Neutrophil (primary cell): Measurements from ENCODE around the gene DGLUCY.

Experiments used
- H3K27ac ChIP-seq: fragments of 200-600 bp; sonication (generic); 2 replicates; pipeline ENCODE4 v1.5.1; 2016; ENCODE audit warnings: mild to moderate bottlenecking, moderate library complexity
- H3K27me3 ChIP-seq: fragments of 200-600 bp; sonication (generic); 2 replicates; pipeline ENCODE4 v1.6.0; 2016; ENCODE audit warnings: mild to moderate bottlenecking
- H3K36me3 ChIP-seq: fragments of 200-600 bp; sonication (generic); 2 replicates; pipeline ENCODE4 v1.5.1; 2017
- H3K4me1 ChIP-seq, 2 experiments: fragments of 200-600 bp in 1 of 2; sonication (generic) in 1 of 2; 1 replicate in 1 of 2; 2 replicates in 1 of 2; pipeline versions ENCODE4 v1.5.1 to v1.6.1; 2013 to 2016; ENCODE audit warnings: low read depth in 1 of 2, low read length in 1 of 2, mild to moderate bottlenecking in 1 of 2, moderate library complexity in 1 of 2; ENCODE audit not compliant: control insufficient read depth in 1 of 2, insufficient read depth in 1 of 2
- H3K4me3 ChIP-seq, 2 experiments: fragments of 200-600 bp in 1 of 2; sonication (generic) in 1 of 2; 1 replicate in 1 of 2; 2 replicates in 1 of 2; pipeline ENCODE4 v1.5.1; 2013 to 2016; ENCODE audit warnings: low read depth in 1 of 2, low read length in 1 of 2, mild to moderate bottlenecking in 1 of 2, moderate library complexity in 1 of 2
- H3K9me3 ChIP-seq: fragments of 200-600 bp; sonication (generic); 2 replicates; pipeline ENCODE4 v1.5.1; 2016
- CTCF ChIP-seq: fragments of 200-600 bp; sonication (generic); IDR thresholded peaks from 2 replicates; pipeline ENCODE4 v1.5.1; 2016; ENCODE audit warnings: antibody characterized with exemption

The DGLUCY gene

GRCh38 chr14:91113829-91114078 is at the start of gene DGLUCY:
Gene DGLUCY, plus strand, starts transcription at chr14:91114073. Its CDS starts 46,222 bp downstream, at chr14:91160295.
- H3K27ac ChIP-seq, result peak within 1 kb of the TSS; percentile 98
- H3K27me3 ChIP-seq, result no peaks in the 10 kb centered on the region
- peaks cover 71 to 72% of the 10 kb centered on the region in 2 experiments for H3K4me1 ChIP-seq
- TF ChIP-seq CTCF, result no peak
- no peaks in the 10 kb centered on the region for H3K9me3 ChIP-seq
- H3K36me3 ChIP-seq, result no peaks in the 10 kb centered on the region
- H3K4me3 ChIP-seq, result peak within 1 kb of the TSS; percentile 73 to 76

- Histone ChIP-seq H3K27ac (no peak overlapping the region), H3K9me3 (no peaks in the 10 kb centered on the region), H3K36me3 (no peaks in the 10 kb centered on the region), H3K4me3 (no peak overlapping the region), H3K4me1 (peaks cover 39 to 52% of the 10 kb centered on the region in 2 experiments), H3K27me3 (no peaks in the 10 kb centered on the region)
- TF ChIP-seq CTCF, result no peak
These were observed 48.6 kb upstream of the DGLUCY start for GRCh38 chr14:91065266-91065665.

- no peaks in the 10 kb centered on the region for H3K27me3 ChIP-seq
- peaks cover 33 to 41% of the 10 kb centered on the region in 2 experiments for H3K4me1 ChIP-seq
- H3K9me3 ChIP-seq, result no peaks in the 10 kb centered on the region
- no peaks in the 10 kb centered on the region for H3K36me3 ChIP-seq
- no peak for TF ChIP-seq CTCF
- peak overlapping the region; percentile 45 for H3K27ac ChIP-seq
- no peak overlapping the region for H3K4me3 ChIP-seq
These were observed 46.7 kb upstream of the DGLUCY start for GRCh38 chr14:91067186-91067585.

GRCh38 chr14:91068642-91069041 is 45.2 kb upstream of the DGLUCY start:
- no peak overlapping the region for H3K27ac ChIP-seq
- no peaks in the 10 kb centered on the region for H3K27me3 ChIP-seq
- H3K9me3 ChIP-seq, result no peaks in the 10 kb centered on the region
- TF ChIP-seq CTCF, result no peak
- peaks cover 22 to 28% of the 10 kb centered on the region in 2 experiments for H3K4me1 ChIP-seq
- H3K36me3 ChIP-seq, result no peaks in the 10 kb centered on the region
- H3K4me3 ChIP-seq, result no peak overlapping the region

GRCh38 chr14:91070572-91070971 is 43.3 kb upstream of the DGLUCY start:
- H3K9me3 ChIP-seq, result no peaks in the 10 kb centered on the region
- H3K27ac ChIP-seq, result no peak overlapping the region
- peaks cover 29 to 37% of the 10 kb centered on the region in 2 experiments for H3K4me1 ChIP-seq
- H3K4me3 ChIP-seq, result no peak overlapping the region
- no peak for TF ChIP-seq CTCF
- H3K36me3 ChIP-seq, result no peaks in the 10 kb centered on the region
- H3K27me3 ChIP-seq, result no peaks in the 10 kb centered on the region

GRCh38 chr14:91075553-91075952 is 38.3 kb upstream of the DGLUCY start:
- Histone ChIP-seq H3K4me3 (no peak overlapping the region), H3K9me3 (no peaks in the 10 kb centered on the region), H3K27ac (peak overlapping the region; percentile 63), H3K36me3 (no peaks in the 10 kb centered on the region), H3K4me1 (peaks cover 15 to 17% of the 10 kb centered on the region in 2 experiments), H3K27me3 (no peaks in the 10 kb centered on the region)
- no peak for TF ChIP-seq CTCF
